ENCODE measurements around the gene FRMPD1. TPM values are rescaled to one million over a fixed set of nuclear protein-coding genes. Genes with fewer than 3 reads are reported as not detected.

Gene FRMPD1
- total and polyA plus RNA-seq, 2 of the 4 experiments (the other 2 are of a cell fraction) = not detected

GRCh38 chr9:37758747-37759146 lies 108.0 kb downstream of the FRMPD1 start:
- no peak overlapping the region for H3K4me2 ChIP-seq (ENCODE audit: low read depth, low read length)
- H3K56ac ChIP-seq (ENCODE audit: extremely low read depth, insufficient read depth, low read length) = no peak overlapping the region
- TF ChIP-seq CEBPB (IDR thresholded peaks at IDR 0.05; ENCODE audit: low read depth, low read length) (no peak), MAFK (IDR thresholded peaks at IDR 0.05; ENCODE audit: low read depth, low read length) (no peak), POLR2A (IDR thresholded peaks at IDR 0.05; ENCODE audit: low read depth, low read length) (no peak), NFE2L2 (IDR thresholded peaks at IDR 0.05; ENCODE audit: low read depth, low read length) (no peak), BHLHE40 (IDR thresholded peaks at IDR 0.05; ENCODE audit: low read depth, low read length) (no peak), ELK1 (IDR thresholded peaks at IDR 0.05; ENCODE audit: borderline replicate concordance, low read depth, low read length) (no peak), MAZ (IDR thresholded peaks at IDR 0.05; ENCODE audit: borderline replicate concordance, low read depth, low read length) (no peak), MXI1 (IDR thresholded peaks at IDR 0.05; ENCODE audit: borderline replicate concordance, low read depth, low read length) (no peak), RFX5 (IDR thresholded peaks at IDR 0.05; ENCODE audit: low read depth, low read length) (no peak), RAD21 (IDR thresholded peaks at IDR 0.05; ENCODE audit: low read length) (no peak), RCOR1 (IDR thresholded peaks at IDR 0.05; ENCODE audit: insufficient replicate concordance, low read length) (no peak), SMC3 (IDR thresholded peaks at IDR 0.05; ENCODE audit: low read depth, low read length) (no peak), CTCF (conservative IDR thresholded peaks at IDR 0.05; ENCODE audit: low read depth, low read length) (no peak), FOS (IDR thresholded peaks at IDR 0.05; ENCODE audit: low read depth, low read length) (no peak), USF2 (IDR thresholded peaks at IDR 0.05; ENCODE audit: low read depth, low read length) (no peak), CHD1 (IDR thresholded peaks at IDR 0.05; ENCODE audit: low read depth, low read length) (no peak)
- WGBS, 2 experiments (ENCODE audit: extremely low coverage in 2 of 2, insufficient read length in 1 of 2) = 70% methylated on average over 2 of the region's 3 CpGs; no CpG with 5 or more reads in 1 of the 2 experiments
- H3K14ac ChIP-seq (replicated peaks; ENCODE audit: low read depth, low read length) = no peak overlapping the region
- H3K79me1 ChIP-seq (ENCODE audit: low read depth in 1 of 2, low read length in 2 of 2) = peaks cover 23 to 26% of the 10 kb centered on the region in 2 experiments
- peaks cover 4% of the 10 kb centered on the region for H3K36me3 ChIP-seq (ENCODE audit: control insufficient read depth, insufficient read depth, low read length)
- DNase-seq = no peak
- H3K9ac ChIP-seq (ENCODE audit: low read depth, low read length) = no peak overlapping the region
- H3K23ac ChIP-seq (ENCODE audit: low read depth, low read length) = no peak overlapping the region
- H3K4me3 ChIP-seq (ENCODE audit: insufficient read depth, low read depth, low read length) = no peak overlapping the region
- dilution Hi-C loops (cut with HindIII; ENCODE audit: low sequenced_read_pairs, unreplicated experiment) (no loop called here), intact Hi-C loops (cut with micrococcal nuclease) (no loop called here), in situ Hi-C loops (cut with MboI; ENCODE audit: low sequenced_read_pairs) (no loop called here)
- no peaks in the 10 kb centered on the region for H3K9me3 ChIP-seq (ENCODE audit: control insufficient read depth, insufficient read depth, low read length)
- no peak overlapping the region for H3K18ac ChIP-seq (ENCODE audit: low read depth, low read length)
- H2BK15ac ChIP-seq (ENCODE audit: low read depth, low read length) = no peak overlapping the region
- no peak overlapping the region for H2BK120ac ChIP-seq (ENCODE audit: low read depth, low read length)
- ChIA-PET CTCF (no interaction called here), POLR2A (ENCODE audit: unreplicated experiment) (no interaction called here)
- H2BK20ac ChIP-seq (ENCODE audit: low read depth, low read length) = no peak overlapping the region
- no peak overlapping the region for H2AK5ac ChIP-seq (ENCODE audit: low read depth, low read length)
- H4K8ac ChIP-seq (ENCODE audit: low read depth in 2 of 2, low read length in 2 of 2) = no peak overlapping the region
- H3K4ac ChIP-seq (ENCODE audit: low read depth, low read length) = no peak overlapping the region
- H4K5ac ChIP-seq (ENCODE audit: low read depth, low read length) = no peak overlapping the region
- H2AK9ac ChIP-seq (replicated peaks; ENCODE audit: low read depth, low read length, poor library complexity) = no peak overlapping the region
- H3K4me1 ChIP-seq (ENCODE audit: control insufficient read depth, insufficient read depth, low read length) = peaks cover 11% of the 10 kb centered on the region
- H3K9me1 ChIP-seq (ENCODE audit: insufficient read depth, low read length) = peaks cover 8% of the 10 kb centered on the region
- no peak overlapping the region for H2AFZ ChIP-seq (replicated peaks; ENCODE audit: low read length, poor library complexity)
- peaks cover 5% of the 10 kb centered on the region; the same call in 1 of the 2 replicates for H4K20me1 ChIP-seq (ENCODE audit: insufficient read depth, low read length)
- BruUV-seq (replicated peaks) = no TSS peak
- no peak for ATAC-seq (ENCODE audit: low read depth)
- H2BK5ac ChIP-seq (ENCODE audit: low read depth, low read length, poor library complexity, severe bottlenecking) = no peak overlapping the region
- no peak overlapping the region for H4K91ac ChIP-seq (ENCODE audit: insufficient read depth, low read depth, low read length)
- H3K27ac ChIP-seq (ENCODE audit: insufficient read depth, low read length) = no peak overlapping the region
- no peaks in the 10 kb centered on the region for H3K27me3 ChIP-seq (ENCODE audit: control insufficient read depth, insufficient read depth, low read length)

Measured in IMR-90 (cell line).